Activated naive CD8-positive, alpha-beta T cell (primary cell): Measurements from ENCODE around the gene ADGRB2.

Source experiments
- H3K27ac Mint-ChIP-seq: one replicate; pipeline ENCODE4 v1.8.0; 2021; ENCODE audit warnings: mixed read lengths
- H3K27me3 Mint-ChIP-seq: one replicate; pipeline ENCODE4 v1.8.0; 2021; ENCODE audit warnings: mixed read lengths
- H3K36me3 Mint-ChIP-seq: one replicate; pipeline ENCODE4 v1.8.0; 2021; ENCODE audit warnings: mixed read lengths
- H3K4me1 Mint-ChIP-seq: one replicate; pipeline ENCODE4 v1.8.0; 2021; ENCODE audit warnings: low read depth, mixed read lengths
- H3K4me3 Mint-ChIP-seq: one replicate; pipeline ENCODE4 v1.8.0; 2021; ENCODE audit warnings: mild to moderate bottlenecking, mixed read lengths
- H3K9me3 Mint-ChIP-seq: one replicate; pipeline ENCODE4 v1.8.0; 2021; ENCODE audit warnings: low read depth, mixed read lengths

ADGRB2 gene

DNA sequence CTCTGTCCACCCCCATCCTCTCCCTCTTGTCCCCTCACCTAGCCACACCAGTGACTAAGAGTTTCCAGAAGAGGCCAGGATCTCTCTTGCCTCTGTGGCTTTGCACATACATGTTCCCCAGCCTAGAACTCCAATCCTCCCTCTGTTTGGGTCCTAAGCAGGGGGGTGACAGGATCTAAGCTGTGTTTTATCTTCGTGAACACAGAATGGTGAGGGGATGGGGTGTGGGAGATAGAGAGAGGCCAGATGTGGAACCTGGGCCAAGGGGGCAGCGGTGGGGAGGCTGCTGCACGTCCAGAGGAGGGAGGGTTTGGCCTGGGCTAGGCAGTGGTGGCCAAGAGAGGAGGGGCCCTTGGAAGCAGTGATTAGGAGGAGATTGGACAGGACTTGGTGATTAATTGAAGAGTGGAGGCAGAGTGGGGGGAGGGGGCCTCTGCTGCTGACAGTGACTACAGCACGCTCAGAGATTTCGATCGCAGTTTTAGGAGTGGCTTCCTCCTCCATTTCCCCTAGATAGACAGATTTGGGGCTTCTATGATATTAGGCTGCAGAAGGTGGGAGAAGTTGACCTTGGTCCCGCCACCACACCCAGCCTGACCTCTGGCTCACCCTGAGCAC is 17.1 kb upstream of the ADGRB2 start:
- Mint-ChIP-seq H3K27me3 (peaks cover 5% of the 10 kb centered on the region), H3K9me3 (no peaks in the 10 kb centered on the region), H3K36me3 (no peaks in the 10 kb centered on the region), H3K4me1 (no peaks in the 10 kb centered on the region), H3K27ac (no peak overlapping the region), H3K4me3 (no peak overlapping the region)

DNA sequence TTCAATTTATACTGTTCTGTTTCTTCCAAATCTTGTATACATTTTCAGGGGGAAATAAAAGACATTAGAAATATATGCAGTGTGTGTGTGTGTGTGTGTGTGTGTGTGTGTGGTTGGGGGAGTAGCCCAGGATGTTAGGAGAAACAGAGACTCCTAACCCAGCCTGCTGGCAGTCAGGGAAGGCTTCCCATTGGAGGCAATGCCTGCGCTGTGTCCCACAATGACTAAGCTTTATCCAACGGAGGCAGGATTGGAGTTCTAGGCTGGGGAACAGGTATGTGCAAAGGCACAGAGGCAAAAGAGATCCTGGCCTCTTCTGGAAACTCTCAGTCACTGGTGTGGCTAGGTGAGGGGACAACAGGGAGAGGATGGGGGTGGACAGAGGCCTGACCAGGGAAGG is 16.5 kb upstream of the ADGRB2 start:
- no peak overlapping the region for H3K27ac Mint-ChIP-seq
- no peaks in the 10 kb centered on the region for H3K36me3 Mint-ChIP-seq
- H3K4me1 Mint-ChIP-seq: no peaks in the 10 kb centered on the region
- H3K9me3 Mint-ChIP-seq: no peaks in the 10 kb centered on the region
- H3K4me3 Mint-ChIP-seq: no peak overlapping the region
- peaks cover 7% of the 10 kb centered on the region for H3K27me3 Mint-ChIP-seq

DNA sequence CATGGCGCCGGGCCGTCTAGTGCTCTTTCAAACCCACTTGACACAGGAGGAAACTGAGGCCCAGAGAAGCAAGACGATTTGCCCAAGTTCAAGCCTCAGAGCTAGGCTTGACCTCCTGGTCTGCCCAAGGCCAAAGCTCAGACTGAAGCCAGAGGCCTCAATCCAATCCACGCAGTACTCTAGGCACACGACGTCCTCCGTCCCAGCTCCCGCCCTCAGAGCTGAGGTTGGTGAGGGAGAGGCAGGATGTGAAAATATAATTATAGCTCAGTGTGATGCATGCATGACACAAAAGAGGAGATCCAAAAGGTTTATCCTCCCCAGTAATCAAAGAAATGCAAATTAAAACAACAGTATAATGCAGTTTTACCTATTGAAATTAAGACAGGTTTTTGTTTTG is 15.5 kb upstream of the ADGRB2 start:
- H3K9me3 Mint-ChIP-seq: no peaks in the 10 kb centered on the region
- H3K36me3 Mint-ChIP-seq: no peaks in the 10 kb centered on the region
- H3K4me1 Mint-ChIP-seq: no peaks in the 10 kb centered on the region
- H3K27ac Mint-ChIP-seq: no peak overlapping the region
- no peak overlapping the region for H3K4me3 Mint-ChIP-seq
- H3K27me3 Mint-ChIP-seq: peaks cover 11% of the 10 kb centered on the region

DNA sequence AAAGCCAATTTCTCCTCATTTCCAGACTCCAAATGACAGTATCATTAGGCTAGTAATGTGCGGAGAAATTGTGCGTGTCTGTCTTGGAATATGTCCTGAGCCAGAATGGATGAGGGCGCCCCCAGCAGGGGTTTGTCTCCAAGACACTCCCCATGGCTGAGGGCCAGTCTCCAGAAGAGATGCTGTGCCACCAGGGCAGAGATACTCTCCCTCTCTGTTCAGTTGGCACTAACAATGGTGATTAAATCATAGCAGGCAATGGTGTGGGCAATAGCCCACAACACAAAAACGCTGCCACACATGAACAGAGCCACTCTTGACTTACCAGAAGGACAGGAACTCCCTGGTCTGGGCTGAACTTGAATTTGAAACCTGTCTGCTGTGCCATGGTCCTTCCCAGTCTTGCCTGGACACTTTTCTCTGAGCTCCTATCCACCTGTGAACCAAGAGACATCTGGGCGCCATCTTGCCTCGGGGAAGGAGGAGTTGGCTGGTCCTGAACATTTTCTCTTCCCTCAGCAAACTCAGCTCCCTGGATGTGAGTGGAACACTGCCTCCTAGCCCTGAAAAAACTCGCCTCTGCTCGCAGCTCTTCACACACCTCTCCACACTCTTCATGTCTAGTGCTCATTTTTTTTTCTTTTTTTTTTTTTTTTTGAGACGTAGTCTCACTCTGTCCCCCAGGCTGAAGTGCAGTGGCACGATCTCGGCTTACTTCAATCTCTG is 14.8 kb upstream of the ADGRB2 start:
- H3K4me1 Mint-ChIP-seq: peaks cover 3% of the 10 kb centered on the region
- H3K36me3 Mint-ChIP-seq: no peaks in the 10 kb centered on the region
- no peak overlapping the region for H3K27ac Mint-ChIP-seq
- no peak overlapping the region for H3K4me3 Mint-ChIP-seq
- peaks cover 17% of the 10 kb centered on the region for H3K27me3 Mint-ChIP-seq
- H3K9me3 Mint-ChIP-seq: no peaks in the 10 kb centered on the region

DNA sequence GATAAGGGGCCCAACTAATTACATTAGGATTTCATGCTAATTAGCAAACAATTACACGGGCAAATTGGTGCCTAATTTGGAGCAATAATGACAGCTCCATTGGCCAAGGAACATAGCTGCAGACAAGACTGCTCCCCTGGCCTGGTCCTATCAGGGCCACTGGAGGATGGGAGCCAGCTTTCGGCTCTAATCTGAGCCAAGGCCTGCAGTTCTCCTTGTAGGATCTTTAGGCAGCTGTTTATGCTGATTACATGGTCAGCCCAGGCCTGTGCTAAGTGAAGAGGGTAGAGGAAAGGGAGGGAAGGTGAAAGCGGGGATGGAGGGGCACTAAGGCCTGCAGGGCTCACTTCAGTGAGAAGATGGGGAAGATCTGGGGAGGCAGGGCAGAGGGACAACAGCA is 12.4 kb upstream of the ADGRB2 start:
- peaks cover 21% of the 10 kb centered on the region for H3K27me3 Mint-ChIP-seq
- peaks cover 19% of the 10 kb centered on the region for H3K4me1 Mint-ChIP-seq
- H3K27ac Mint-ChIP-seq: no peak overlapping the region
- H3K36me3 Mint-ChIP-seq: no peaks in the 10 kb centered on the region
- H3K4me3 Mint-ChIP-seq: no peak overlapping the region
- no peaks in the 10 kb centered on the region for H3K9me3 Mint-ChIP-seq

DNA sequence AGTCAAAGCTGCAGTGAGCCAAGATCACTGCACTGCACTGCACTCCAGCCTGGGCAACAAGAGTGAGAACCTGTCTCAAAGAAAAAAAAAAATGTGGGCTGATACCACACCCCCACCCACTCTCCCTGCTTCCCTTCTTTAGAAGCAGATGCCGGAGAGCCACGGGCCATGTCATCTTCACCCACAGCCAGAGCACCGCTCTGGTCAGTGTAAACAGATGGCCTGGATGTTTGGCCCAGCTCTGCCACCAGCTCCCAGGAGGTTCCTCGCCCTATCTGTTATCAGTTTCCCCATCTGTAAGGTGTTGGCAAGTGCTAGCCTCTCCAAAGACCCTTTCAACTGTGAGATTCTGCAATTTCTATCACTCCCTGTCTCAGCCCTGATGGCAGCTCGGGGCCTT is 11.9 kb upstream of the ADGRB2 start:
- H3K36me3 Mint-ChIP-seq: no peaks in the 10 kb centered on the region
- H3K9me3 Mint-ChIP-seq: no peaks in the 10 kb centered on the region
- H3K4me3 Mint-ChIP-seq: no peak overlapping the region
- peaks cover 24% of the 10 kb centered on the region for H3K4me1 Mint-ChIP-seq
- H3K27ac Mint-ChIP-seq: no peak overlapping the region
- H3K27me3 Mint-ChIP-seq: peaks cover 21% of the 10 kb centered on the region

DNA sequence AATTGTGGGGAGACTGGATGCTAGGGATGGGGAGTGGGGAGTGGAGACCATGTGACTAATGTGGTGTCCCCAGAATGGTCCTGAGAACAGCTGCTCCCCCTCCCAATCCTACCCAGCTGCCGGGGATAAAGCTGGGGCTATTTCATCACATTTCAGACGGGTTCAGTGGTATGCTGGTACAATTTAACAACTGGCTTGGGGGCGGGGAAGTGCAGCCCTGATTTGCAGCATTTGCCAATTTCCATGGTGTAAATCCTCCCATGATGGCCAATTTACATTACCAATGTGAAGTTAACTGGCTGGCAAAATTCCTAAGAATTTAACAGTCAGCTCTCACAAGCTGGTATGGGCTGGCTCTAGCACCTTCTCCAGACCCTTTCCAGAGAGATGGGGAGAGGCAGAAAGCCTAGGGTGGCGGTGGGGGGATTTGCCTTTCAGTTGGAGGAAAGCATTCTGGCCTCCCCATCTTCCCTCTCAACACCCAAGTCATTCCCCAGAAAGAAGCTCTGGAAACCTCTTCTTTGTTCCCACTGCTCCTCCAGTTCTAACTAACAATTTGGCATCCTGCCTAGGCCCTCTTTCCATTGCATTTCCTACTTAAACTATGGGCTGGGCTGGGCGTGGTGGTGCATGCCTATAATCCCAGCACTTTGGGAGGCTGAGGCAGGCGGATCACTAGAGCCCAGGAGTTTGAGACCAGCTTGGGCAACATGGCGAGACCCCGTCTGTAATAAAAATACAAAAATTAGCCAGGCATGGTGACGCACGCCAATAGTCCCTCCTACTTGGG is 11.3 kb upstream of the ADGRB2 start:
- peaks cover 21% of the 10 kb centered on the region for H3K27me3 Mint-ChIP-seq
- no peaks in the 10 kb centered on the region for H3K9me3 Mint-ChIP-seq
- no peak overlapping the region for H3K4me3 Mint-ChIP-seq
- H3K36me3 Mint-ChIP-seq: no peaks in the 10 kb centered on the region
- H3K4me1 Mint-ChIP-seq: peaks cover 30% of the 10 kb centered on the region
- no peak overlapping the region for H3K27ac Mint-ChIP-seq

DNA sequence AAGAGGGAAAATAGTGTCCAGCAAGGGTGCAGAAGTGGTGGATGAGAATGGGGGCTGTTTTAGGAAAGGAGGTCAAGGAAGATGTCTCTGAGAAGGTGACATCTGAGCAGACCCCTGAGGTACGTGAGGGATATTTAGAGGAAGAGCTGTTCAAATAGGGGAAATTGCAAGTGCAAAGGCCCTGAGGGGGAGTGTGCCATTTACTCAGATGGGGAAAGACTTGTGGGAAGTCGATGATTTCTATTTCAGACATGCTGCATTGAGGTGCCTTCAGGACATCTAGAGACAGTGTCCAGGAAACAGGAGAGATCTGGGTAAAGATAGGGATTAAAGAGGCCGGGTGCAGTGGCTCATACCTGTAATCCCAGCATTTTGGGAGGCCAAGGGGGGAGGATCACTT is 10.4 kb upstream of the ADGRB2 start:
- no peaks in the 10 kb centered on the region for H3K9me3 Mint-ChIP-seq
- H3K27me3 Mint-ChIP-seq: peaks cover 19% of the 10 kb centered on the region
- no peaks in the 10 kb centered on the region for H3K36me3 Mint-ChIP-seq
- no peak overlapping the region for H3K27ac Mint-ChIP-seq
- H3K4me3 Mint-ChIP-seq: no peak overlapping the region
- peaks cover 31% of the 10 kb centered on the region for H3K4me1 Mint-ChIP-seq

DNA sequence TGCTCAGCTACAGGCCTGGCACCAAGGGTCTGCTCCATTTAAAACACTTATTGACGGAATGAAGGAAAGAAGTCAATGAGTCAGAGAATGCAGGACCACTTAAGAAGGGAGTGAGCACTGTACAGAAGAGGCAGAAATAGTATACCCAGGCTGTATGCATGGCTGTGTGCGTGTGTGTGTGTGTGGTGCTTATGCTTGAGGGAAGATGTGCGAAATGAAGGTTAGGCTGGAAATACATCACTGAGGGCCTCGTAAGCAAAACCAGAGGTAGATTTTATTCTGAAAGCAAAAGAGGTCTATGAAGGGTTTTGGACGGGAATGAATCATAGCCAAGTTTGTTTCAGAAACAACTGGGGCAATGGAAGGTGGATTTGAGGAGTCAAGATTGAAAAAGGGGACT is 9.7 kb upstream of the ADGRB2 start:
- no peak overlapping the region for H3K27ac Mint-ChIP-seq
- H3K9me3 Mint-ChIP-seq: no peaks in the 10 kb centered on the region
- H3K36me3 Mint-ChIP-seq: no peaks in the 10 kb centered on the region
- peaks cover 19% of the 10 kb centered on the region for H3K27me3 Mint-ChIP-seq
- H3K4me3 Mint-ChIP-seq: no peak overlapping the region
- H3K4me1 Mint-ChIP-seq: peaks cover 37% of the 10 kb centered on the region

DNA sequence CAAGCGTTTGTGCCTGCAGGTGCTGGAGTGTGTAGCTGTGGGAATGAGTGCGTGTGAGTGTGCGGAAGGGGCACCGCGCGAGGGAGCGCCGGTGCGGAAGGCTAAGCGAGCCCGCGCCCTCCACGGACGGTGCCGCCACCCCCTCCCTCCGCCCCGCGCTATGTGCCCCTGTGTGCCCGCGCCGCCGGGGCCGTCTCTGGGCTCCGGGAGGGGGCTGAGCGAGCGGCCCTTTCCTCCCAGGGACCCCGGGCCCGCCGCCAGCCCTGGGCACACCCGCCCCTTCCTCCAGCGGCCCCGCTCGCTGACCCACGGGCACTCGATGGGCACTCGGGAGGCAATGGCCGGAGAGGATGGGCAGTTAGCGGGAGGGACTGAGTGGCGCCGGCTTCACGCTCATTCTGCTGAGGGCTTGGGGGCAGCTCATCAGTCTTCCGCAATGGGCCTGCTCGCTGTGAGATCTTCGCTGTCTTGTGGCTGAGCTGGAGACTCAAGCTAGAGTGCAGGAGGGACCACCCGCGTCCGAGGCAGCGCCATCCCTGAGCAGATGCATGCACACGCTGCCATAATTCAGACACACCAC is 8.6 kb upstream of the ADGRB2 start:
- H3K27ac Mint-ChIP-seq: no peak overlapping the region
- peak overlapping the region; percentile 84 for H3K4me3 Mint-ChIP-seq
- peaks cover 40% of the 10 kb centered on the region for H3K4me1 Mint-ChIP-seq
- H3K27me3 Mint-ChIP-seq: peaks cover 19% of the 10 kb centered on the region
- no peaks in the 10 kb centered on the region for H3K9me3 Mint-ChIP-seq
- H3K36me3 Mint-ChIP-seq: no peaks in the 10 kb centered on the region

DNA sequence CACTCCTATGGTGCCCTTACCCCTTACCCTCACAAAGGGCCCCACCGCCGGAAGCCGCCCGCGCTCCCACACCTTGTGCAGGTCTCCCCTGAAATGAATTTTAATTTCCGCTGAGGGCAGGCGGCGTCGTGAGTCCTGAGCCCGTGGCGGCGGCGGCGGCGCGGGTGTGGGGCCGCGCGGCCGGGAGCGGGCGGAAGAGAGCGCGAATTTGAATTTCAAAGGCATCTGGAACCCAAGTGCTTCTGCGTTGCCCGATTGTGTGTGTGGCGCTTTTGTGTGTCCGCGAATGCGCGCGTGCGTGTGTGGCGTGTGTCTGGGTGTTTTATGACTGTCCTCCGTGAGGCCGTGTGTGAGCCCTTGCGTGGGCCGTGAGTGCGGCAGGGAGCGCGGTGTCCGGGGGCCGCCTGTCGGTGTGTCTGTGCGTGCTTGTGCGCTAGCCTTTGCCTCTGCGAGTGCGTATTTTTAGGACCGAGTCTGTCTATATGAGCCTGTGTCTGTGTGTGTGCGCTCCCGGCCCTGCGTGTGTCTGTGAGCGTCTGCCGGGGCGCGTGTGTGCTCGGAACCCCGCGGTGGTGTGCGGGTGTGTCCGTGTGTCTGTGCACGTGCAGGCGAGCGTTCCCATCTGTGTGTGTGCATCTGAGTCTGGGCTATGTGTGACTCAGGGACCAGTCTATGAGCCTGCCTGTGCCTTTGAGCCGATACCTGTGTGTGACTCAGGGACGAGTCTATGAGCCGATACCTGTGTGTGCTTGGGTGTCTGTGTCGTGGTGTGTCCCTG is 7.9 kb upstream of the ADGRB2 start:
- Mint-ChIP-seq H3K36me3 (no peaks in the 10 kb centered on the region), H3K27ac (peak overlapping the region; percentile 87), H3K4me3 (peak overlapping the region; percentile 84), H3K27me3 (peaks cover 19% of the 10 kb centered on the region), H3K4me1 (peaks cover 40% of the 10 kb centered on the region), H3K9me3 (no peaks in the 10 kb centered on the region)

DNA sequence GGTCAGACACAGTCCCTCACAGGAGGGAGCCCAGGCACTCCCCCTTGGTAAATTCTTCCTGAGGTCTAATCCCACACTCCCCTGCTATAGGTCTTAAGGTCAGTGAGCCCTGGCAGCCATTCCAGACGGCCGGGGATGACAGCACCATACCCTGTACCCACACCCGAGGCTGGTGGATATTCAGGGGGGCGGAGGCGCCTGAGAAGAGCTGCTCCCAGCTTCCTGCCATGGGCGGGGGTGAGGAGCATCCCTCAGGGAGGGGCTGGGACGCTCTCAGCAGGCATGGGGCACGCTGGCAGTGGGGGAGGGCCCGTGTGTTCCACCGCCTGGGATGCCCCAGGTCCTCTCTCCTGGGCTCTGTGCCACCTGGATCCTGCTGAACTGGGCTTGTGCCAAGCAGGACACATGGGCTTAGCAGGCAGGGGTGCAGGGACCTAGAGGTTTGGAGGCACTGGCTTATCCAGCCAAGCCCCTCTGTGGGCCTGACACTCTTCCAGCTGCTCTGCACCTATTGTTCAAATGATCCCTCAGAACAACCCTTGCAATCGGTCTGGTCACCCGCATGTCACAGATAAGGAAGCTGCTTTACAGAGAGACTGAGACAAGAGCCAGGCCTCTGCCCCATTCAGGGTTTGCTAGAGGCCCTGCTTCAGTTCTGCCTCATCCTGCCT is 5.7 kb upstream of the ADGRB2 start:
- Mint-ChIP-seq H3K27me3 (peaks cover 11% of the 10 kb centered on the region), H3K4me1 (peaks cover 40% of the 10 kb centered on the region), H3K9me3 (no peaks in the 10 kb centered on the region), H3K27ac (no peak overlapping the region), H3K4me3 (no peak overlapping the region), H3K36me3 (no peaks in the 10 kb centered on the region)

DNA sequence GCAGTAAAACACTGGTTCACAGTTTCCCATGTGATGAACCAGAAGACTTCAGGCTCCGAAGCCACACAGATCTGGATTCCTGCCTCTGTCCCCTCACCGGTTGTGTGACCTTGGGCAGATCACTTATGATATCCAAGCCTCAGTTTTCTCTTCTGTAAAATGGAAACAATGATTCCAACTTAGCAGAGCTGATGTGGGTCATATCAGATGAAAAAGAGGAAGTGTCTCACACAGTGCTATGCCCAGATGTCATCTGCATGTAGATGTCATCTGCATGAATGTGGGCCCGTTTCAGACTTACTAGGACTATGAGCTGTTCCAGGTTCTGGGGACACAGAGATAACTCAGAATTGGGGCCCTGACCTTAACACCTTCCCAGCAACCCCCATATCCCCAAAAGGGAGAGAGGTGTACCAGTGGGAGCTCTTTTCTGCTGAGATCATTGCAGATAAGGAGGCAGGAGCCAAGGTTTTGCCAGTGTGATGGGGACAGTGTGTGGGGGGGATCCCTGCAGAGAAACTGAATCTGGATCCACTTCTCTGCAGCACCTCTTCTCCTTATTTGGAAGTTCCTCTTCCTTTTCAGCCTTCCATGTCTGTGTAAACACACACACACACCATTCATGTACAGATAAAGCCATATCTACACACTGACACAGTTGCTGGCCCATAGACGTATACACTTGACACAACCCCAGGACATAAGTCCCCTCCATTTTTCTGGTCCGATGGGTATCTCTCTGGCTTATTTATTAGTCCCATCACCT is 5.0 kb upstream of the ADGRB2 start:
- no peaks in the 10 kb centered on the region for H3K9me3 Mint-ChIP-seq
- H3K4me1 Mint-ChIP-seq: peaks cover 42% of the 10 kb centered on the region
- H3K4me3 Mint-ChIP-seq: no peak overlapping the region
- H3K27me3 Mint-ChIP-seq: peaks cover 8% of the 10 kb centered on the region
- H3K27ac Mint-ChIP-seq: peak overlapping the region; percentile 55
- no peaks in the 10 kb centered on the region for H3K36me3 Mint-ChIP-seq
